HG03175 (cell line): Measurements from ENCODE around the gene PRR11.
"Not testable (repeated sequence)": the region's sequence is repeated elsewhere in the genome, so short reads cannot be mapped to it uniquely, and the experiment has no call there.

Experiments used
- ATAC-seq: cut with Tn5 transposase; IDR thresholded peaks from one replicate; pipeline ENCODE4 v1.9.1; 2021; ENCODE audit warnings: mild to moderate bottlenecking, moderate library complexity; ENCODE audit not compliant: unreplicated experiment

PRR11 gene

DNA sequence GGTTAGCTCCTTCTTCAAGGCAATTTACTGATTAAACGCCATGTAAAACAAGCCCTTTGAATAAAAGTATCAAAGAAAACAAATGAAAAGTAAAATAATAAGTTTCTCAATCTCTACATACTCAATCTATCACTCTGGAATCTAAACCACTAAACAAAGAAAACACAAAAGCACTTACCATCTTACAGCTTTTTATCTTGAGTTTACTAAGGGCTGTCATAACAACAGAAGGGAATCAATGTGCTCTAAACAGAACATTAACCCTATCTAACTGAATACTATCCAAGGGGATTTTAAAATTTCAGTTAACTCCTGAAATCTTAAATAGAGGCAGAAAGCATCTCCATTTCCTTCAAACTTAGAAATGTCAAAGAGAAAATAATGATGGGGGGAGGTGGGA is 4.0 kb upstream of the PRR11 start:
- ATAC-seq = no peak

DNA sequence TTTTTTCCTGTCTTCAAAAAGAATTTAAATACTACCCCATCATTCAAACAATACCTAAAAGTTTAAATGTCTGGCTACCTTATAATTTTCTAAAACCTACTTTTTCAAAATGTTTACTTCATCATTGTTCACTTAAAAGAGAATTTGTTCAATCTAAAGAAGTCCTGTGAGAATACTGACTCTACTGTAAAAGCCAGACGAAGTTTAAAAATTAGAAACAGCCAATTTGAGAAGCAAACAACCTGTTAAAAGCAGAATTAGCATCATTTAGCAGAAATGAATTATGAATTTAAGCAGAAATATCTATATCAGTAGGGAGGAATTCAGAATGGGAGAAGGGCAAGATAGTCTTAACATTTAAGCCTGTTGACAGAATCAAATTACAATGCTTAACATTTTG is 2.6 kb upstream of the PRR11 start:
- no peak for ATAC-seq

DNA sequence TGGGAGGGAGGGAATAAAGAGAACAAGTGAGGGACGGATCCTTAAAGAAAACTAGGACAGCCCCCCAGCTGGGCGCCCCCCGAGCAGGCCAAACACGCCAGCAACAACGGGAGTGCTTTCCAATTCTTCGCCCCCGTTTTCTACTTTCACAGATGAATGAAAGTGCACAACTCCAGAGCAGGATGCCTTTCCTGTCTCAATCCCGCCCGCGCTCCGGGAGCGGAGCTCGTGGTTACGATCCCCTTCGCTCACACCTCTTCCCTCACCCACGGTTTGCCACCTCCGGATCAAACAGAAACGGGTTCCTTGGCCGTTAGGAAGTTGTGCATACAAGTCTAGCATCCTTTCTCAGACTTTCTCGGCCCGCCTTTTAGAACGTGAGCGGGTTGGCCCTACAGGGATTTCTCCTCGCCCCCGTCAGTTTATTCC is 1.2 kb upstream of the PRR11 start:
- ATAC-seq = no peak

DNA sequence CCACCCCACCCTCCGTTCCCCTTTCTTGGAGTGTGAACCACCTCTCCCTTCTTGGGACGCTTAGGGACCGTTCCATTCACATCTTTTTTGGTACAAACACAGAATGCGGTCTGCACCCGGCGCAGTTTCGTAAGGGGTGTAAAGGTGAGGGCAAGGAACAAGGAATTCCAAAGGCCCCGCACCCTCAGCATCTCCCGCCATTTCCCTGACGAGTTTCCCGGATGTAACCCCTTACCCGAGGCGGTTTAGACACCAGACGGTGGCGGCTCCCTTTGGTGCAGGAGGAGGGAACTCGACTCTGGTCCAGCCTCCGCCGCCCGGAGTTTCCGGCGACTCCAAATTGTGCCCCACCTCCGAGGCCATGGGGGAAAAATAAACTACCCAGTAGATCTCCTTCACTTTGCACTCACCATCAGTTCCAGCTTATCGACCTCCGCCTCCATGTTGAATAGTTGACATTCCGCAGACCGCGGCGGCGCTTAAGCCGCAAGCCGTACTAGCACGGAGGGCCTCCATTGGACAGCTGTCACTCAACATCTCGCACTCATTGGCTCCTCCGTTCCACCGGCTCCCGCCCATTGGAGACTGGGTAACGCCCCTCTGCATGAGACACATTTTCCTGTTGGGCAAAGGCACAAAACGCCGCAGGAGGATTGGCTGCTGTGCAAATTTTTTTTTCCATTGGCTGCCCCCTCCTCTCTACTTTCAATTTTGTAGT is 666 bp upstream of the PRR11 start, which contains the start of gene SKA2:
Gene SKA2 (minus strand): TSS at position 466 of the 718 bp plus-strand sequence. CDS start 23 bp downstream, at position 443.
- peak; percentile 85 for ATAC-seq

DNA sequence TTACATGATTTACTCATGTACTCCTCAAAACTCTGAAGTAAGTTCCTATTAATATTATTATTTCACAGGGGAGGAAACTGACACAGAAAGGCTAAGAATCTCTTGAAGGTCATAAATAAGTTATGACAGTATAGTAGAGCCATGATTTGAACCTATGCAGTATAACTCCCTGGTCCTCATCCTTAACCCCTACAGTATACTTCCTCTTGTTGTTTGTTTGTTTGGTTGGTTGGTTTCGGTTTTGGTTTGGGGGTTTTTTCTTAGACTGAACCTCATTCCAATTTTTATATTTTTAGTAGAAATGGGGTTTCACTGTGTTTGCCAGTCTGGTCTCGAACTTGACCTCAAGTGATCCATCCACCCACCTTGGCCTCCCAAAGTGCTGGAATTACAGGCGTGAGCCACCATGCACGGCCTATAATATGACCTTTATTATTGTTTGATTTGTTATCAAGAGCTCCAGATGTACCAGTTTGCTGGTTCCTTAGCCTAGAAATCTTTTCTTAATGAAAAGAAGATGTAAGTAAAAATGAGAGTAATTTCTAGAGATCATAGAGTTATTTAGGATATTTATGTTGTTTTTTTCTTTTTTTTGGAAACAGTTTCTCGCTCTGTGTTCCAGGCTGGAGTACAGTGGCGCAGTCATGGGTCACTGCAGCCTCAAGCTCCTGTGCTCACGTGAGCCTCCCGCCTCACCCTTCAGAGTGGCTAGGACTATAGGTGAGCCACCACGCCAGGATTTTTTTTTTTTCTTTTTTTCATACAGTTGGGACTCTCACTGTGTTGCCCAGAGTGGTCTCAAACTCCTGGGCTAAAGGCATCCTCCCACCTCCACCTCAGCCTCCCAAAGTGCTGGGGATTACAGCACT is 4.8 kb downstream of the PRR11 start:
- no peak for ATAC-seq

DNA sequence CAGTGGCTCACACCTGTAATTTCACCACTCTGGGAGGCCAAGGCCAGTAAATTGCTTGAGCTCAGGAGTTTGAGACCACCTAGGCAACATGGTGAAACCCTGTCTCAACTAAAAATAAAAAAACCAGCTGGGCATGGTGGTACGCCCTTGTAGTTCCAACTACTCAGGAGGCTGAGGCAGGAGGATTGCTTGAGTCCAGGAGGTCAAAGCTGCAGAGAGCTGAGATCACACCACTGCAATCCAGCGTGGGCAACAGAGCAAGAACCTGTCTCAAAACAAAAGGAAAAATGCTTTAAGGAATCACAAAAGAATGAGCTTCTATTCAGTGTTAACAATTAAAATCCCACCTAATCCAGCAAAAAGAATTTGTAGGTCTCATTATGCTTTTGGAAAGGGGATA is 5.9 kb downstream of the PRR11 start:
- no peak for ATAC-seq

DNA sequence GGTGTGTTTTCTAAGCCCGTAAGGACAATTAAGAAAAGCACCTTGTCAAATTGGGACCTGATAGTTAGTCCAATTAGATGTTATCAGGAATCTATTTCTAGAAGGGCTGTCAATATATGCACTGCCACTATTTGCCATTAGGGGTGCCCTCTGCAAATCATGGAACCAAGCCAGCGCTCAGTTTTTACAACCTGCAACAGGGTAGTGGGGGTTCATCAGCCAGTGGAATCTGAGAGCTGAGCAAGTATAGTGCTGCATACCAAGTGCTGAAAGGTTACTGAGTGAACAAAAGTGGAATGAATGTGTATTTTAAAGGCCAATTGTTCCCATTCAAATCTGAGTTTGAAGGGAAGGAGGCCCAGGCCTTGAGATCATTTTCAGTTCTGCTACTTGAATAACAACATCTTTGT is 10.4 kb downstream of the PRR11 start:
- no peak for ATAC-seq

DNA sequence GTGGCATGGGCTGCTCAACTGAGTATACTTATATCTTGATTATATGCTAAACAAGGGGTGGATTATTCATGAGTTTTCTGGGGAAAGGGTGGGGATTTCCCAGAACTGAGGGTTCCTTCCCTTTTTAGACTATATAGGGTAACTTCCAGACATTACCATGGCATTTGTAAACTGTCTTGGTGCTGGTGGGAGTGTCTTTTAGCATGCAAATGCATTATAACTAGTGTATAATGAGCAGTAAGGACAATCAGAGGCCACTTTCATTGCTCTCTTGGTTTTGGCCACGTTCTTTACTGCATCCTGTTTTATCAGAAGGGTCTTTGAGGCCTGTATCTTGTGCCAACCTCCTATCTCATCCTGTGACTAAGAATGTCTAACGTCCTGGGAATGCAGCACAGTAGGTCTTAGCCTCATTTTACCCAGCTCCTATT is 12.0 kb downstream of the PRR11 start:
- no peak for ATAC-seq

DNA sequence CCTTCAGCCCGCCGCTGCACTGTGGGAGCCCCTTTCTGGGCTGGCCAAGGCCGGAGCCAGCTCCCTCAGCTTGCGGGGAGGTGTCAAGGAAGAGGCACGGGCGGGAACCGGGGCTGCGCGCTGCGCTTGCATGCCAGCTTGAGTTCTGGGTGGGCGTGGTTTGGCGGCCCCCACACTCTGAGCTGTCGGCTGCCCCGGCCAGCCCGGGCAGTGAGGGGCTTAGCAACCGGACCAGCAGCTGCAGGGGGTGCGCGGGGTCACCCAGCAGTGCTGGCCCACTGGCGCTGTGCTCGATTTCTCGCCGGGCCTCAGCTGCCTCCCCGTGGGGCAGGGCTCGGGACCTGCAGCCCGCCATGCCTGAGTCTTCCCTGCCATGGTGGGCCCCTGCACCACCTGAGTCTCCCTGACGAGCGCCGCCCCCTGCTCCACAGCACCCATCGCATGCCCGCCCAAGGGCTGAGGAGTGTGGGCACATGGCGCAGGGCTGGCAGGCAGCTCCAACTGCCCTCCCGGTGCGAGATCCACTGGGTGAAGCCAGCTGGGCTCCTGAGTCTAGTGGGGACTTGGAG is 17.0 kb downstream of the PRR11 start:
- ATAC-seq = no peak

DNA sequence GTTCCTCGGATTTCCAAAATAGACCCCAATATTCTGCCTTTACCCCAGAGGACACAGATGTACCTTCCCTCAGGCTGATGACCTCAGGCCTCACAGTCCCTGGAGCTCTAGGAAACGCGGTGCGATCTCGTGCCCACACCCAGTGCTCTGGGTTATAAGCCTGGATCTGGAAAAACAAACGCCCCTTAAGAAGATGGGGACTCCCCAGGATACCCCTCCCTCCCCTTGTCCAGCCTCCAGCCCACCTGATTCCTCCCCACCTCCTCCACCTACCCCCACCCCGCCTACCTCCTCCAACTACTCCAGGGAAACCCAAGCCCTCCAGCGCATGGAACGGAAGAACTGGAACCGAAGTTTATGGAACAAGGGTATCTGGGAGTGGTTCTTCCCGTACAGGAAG is 19.1 kb downstream of the PRR11 start:
- ATAC-seq = no peak

DNA sequence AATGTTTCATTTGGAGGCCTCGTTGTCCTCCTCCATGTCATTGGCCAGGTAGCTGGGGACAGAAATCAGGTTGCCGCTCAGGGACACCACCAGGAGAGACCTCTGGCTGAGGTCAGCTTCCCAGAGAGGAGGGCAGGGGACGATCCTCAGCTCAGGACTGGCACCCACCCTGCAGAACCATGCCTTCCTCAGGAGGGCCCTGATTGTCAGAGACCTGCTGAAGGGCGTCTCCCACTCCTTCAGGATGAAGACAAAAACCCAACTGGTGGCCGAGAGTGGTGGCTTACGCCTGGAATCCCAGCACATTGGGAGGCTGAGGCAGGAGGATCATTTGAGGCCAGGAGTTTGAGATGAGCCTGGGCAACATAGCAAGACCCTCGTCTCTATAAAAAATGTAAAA is 19.5 kb downstream of the PRR11 start:
- no peak for ATAC-seq

DNA sequence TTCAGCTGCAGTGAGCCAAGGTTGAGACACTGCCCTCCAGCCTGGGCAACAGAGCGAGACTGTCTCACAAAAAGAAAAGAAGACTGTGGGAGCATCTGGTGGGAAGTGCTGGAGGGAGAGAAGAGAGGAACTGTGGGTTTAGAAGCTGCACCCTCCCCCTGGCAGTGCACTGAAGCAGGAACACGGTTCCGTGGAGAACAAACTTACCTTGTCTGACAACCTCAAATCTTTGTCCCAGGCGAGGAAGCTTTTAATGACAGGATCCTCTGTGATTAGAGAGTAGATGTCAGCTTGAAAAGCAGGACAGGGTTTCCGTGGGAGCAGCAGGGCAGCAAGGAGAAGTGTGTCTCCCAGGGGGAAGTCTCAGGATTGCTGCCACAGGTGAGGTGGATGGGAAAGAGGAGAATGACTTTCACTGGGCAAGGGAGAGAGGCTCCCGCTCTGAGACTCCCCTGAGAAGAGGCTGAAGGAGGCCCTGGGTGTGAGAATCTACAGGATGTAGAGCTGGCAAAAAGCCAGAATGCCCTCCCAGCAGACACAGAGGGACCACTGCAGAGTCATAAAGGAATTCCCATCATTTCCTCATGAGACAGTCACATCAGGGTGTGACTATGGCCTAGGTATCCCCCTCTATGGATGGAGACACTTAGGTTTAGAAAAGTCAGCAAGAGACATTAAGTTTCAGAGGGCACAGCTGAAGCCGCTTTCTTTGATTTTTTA is 22.9 kb downstream of the PRR11 start:
- no peak for ATAC-seq

DNA sequence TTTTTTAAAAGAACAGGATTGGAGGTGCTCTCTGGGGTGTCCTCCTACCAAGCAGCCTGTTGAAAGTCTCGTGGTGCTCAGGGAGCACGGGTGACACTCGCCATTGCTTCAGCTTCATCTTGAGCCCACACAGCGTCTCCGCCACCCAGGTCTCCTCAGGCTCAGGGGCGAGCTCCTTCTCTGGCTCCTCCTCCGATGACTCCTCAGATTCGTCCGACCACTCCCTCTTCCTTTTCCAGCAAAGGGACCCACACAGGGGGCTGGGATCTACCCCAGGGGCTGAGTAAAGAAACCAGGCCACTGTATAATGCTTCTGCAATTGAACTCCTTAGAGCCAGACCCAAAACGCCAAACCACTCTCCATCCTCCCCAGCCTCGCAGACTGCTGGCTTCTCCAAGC is 24.1 kb downstream of the PRR11 start:
- ATAC-seq = not testable (repeated sequence)

DNA sequence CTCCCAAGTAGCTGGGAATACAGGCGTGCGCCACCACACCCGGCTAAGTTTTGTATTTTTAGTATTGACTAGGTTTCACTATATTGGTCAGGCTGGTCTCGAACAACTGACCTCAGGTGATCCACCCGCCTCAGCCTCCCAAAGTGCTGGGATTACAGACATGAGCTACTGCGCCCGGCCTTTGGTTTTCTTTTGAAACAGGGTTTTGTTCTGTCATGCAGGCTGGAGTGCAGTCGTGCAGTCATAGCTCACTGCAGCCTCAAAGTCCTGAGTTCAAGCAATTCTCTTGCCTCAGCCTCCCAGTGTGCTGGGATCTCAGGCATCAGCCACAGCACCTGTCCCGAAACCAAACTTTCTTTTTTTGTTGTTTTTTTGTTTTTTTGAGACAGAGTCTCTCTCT is 25.1 kb downstream of the PRR11 start:
- ATAC-seq = no peak

DNA sequence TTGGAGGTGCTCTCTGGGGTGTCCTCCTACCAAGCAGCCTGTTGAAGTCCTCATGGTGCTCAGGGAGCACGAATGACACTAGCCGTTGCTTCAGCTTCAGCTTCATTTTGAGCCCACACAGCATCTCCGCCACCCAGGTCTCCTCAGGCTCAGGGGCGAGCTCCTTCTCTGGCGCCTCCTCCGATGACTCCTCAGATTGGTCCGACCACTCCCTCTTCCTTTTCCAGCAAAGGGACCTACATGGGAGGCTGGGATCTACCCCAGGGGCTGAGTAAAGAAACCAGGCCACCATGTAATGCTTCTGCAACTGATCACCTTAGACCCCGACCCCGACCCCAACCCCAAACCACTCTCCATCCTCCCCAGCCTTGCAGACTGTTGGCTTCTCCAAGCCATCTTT is 25.9 kb downstream of the PRR11 start:
- no peak for ATAC-seq

DNA sequence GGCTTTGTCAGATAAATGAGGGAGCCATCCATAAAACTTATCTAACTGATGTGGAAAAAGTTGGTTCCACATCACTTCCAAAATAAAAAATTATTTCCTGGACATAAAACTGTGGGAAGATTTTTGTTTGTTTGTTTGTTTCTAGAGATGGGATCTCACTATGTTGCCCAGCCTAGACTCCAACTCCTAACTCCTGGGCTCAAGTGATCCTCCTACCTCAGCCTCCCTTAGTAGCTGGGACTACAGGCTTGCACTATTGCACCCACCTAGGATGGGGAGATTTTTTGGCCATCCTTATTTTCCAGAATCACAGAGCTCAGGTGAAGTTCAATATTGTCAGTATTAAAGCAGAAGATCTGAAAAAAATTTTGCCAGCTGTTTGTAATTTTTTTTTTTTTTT is 30.5 kb downstream of the PRR11 start:
- no peak for ATAC-seq

DNA sequence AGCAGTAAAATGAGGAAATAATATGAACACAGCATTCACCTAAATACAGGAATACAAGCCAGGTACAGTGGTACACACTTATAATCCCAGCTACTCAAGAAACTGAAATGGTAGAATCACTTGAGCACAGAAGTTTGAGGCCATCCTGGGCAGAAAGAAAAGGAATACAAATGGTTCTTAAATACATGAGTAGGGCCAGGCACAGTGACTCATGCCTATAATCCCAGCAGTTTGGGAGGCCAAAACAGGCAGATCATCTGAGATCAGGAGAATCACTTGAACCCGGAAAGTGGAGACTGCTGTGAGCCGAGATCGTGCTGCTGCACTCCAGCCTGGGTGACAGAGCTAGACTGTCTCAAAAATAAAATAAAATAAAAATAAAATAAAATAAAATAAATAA is 31.3 kb downstream of the PRR11 start:
- ATAC-seq = no peak

DNA sequence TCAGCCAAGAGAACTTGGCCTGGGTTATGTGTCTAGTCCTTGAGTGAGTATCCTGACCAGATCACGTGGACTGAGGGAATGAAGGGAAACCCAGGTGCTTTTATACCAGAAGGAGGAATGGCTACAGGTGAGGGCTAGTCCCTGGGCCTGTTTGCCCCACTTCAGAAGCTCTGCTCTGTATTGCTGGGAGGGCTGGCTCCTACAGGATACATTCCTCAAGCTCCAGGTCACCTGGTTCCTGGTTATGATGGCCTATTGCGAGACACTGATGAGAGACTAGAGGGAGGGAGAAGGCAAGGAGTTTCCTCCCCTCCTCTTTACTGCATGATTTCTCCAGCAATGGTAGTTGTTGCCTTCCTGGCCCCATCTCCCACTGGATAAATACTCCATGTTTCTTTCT is 35.3 kb downstream of the PRR11 start:
- no peak for ATAC-seq

DNA sequence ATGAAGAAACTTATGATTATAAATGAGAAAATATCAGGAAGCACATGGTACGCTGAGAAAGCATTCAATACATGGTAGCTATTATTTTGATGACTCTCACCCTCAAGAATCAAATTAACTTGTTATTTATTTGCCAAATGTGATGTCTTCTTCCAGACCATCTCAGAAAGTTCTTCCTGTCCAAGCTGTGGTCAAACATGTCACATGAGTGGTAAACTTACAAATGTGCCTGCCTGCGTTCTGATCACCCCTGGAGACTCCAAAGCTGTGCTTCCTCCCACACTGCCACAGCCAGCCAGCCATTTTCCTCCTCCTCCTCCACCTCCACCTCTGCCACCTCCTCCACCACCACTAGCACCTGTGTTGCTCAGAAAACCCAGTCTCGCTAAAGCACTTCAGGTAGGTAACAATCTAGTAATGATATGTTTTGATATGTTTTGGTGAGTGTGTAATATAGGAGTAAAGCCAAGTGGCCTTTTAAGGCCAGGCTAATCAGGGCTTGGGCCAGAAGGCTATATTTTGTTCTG is 37.9 kb downstream of the PRR11 start:
- ATAC-seq = no peak

DNA sequence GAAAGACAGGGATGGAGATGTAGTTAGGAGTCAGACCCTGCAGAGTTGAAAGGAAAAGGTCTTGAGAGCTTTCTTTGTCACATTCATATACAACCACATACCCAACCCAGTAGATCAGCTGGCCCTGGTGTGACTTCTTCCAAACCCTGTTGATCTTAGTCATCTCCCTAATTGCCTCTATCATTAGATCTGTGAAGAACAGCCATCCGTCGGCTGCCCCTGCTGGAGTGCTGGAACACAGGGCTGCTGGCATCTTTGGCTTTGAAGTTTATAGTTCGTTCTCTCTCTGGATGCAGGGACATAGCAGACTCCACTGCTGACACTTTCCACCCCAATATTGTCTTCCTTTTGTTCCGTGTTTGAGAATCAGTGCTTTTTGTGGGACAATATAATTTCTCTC is 43.9 kb downstream of the PRR11 start:
- ATAC-seq = no peak

DNA sequence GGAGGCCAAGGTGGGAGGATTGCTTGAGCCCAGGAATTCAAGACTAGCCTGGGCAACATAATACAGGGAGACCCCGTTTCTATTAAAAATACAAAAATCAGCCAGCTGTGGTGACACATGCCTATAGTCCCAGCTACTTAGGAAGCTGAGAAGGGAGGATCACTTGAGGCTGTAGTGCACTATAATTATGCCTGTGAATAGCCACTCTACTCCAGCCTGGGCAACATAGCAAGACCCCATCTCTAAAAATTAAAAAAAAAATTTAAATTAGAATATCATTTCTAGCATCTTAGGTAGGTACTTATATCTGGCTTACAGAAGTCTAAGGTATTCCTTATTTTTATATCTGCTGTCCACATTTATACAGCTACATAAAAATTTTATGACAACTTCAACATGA is 46.8 kb downstream of the PRR11 start:
- no peak for ATAC-seq
